SH-SY5Y (cell line): Measurements from ENCODE around the gene KRTAP5-1.

ENCODE experiments used
- GATA2 ChIP-seq: IDR thresholded peaks from 2 replicates; pipeline ENCODE4 v1.6.1; 2011; ENCODE audit warnings: mild to moderate bottlenecking, low read depth, low read length
- GATA3 ChIP-seq: IDR thresholded peaks from 2 replicates; pipeline ENCODE4 v1.6.1; 2011; ENCODE audit warnings: low read depth, mild to moderate bottlenecking, low read length, moderate library complexity

DNA sequence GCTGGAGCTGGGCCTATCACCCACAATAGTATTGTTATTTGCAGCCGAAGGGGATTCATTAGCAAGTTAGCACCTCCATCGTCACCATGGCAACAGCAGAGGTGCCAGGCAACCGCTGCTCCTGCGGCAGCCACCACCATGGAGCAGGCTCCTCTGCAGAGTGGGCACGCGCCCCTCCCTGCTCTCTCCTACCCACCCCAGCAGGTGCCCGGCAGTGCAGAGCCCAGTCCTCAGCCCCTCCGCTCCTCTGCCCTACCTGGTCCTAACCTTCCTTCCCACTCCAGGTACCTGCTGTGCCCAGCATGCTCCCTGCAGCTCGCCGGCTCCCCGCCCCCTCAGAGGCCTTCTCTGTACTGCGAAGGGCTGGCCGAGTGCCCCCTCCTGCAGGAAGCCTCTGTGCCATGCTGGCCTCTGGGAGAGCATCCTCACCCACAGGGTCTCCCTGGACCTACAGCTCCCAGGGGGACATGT is 16.6 kb downstream of the KRTAP5-1 start:
- no peak for TF ChIP-seq GATA3
- TF ChIP-seq GATA2: no peak
